ENCODE data around the gene CNN2. TPM values are rescaled to one million over a fixed set of nuclear protein-coding genes. Genes with fewer than 3 reads are reported as not detected.

The CNN2 gene
- total and polyA plus RNA-seq, 4 donors, result 10.1 to 38.4 (median 26.8) TPM

- Histone ChIP-seq H3K9ac (ENCODE audit: low read depth in 1 of 2, low read length in 2 of 2) (no peak overlapping the region), H3K4me3 (ENCODE audit: low read depth in 1 of 3, low read length in 3 of 3) (no peak overlapping the region), H3K9me3 (ENCODE audit: control insufficient read depth in 4 of 4, low read length in 3 of 4) (no peaks in the 10 kb centered on the region), H3K27ac (ENCODE audit: low read depth in 1 of 2, low read length in 2 of 2) (no peak overlapping the region), H3K4me1 (ENCODE audit: control insufficient read depth in 4 of 4, insufficient read depth in 4 of 4, low read length in 3 of 4) (peaks cover 25 to 39% (median 31%) of the 10 kb centered on the region in 4 donors), H3K27me3 (ENCODE audit: control insufficient read depth in 4 of 4, insufficient read depth in 4 of 4, low read length in 3 of 4) (no peaks in the 10 kb centered on the region), H3K36me3 (ENCODE audit: control insufficient read depth in 4 of 4, insufficient read depth in 3 of 4, low read depth in 1 of 4, low read length in 3 of 4) (peaks cover 0 to 3% (median 0%) of the 10 kb centered on the region in 4 donors)
- WGBS, result 52% methylated on average over 26 of the region's 26 CpGs
- peak in 1 of 2 donors; percentile 21 for TF ChIP-seq RXRA (IDR thresholded peaks at IDR 0.05)
- no peak for TF ChIP-seq REST (IDR thresholded peaks at IDR 0.05)
- no peak for DNase-seq (ENCODE audit: low spot score)
Measured at GRCh38 chr19:995051-995827, 31.2 kb upstream of the CNN2 start.

GRCh38 chr19:996051-996838 is 30.2 kb upstream of the CNN2 start:
- Histone ChIP-seq H3K4me3 (ENCODE audit: low read depth in 1 of 3, low read length in 3 of 3) (no peak overlapping the region), H3K4me1 (ENCODE audit: control insufficient read depth in 4 of 4, insufficient read depth in 4 of 4, low read length in 3 of 4) (peaks cover 27 to 44% (median 33%) of the 10 kb centered on the region in 4 donors), H3K27ac (ENCODE audit: low read depth in 1 of 2, low read length in 2 of 2) (no peak overlapping the region), H3K9me3 (ENCODE audit: control insufficient read depth in 4 of 4, low read length in 3 of 4) (no peaks in the 10 kb centered on the region), H3K9ac (ENCODE audit: low read depth in 1 of 2, low read length in 2 of 2) (no peak overlapping the region), H3K27me3 (ENCODE audit: control insufficient read depth in 4 of 4, insufficient read depth in 4 of 4, low read length in 3 of 4) (peaks cover 0 to 4% (median 3%) of the 10 kb centered on the region in 4 donors), H3K36me3 (ENCODE audit: control insufficient read depth in 4 of 4, insufficient read depth in 3 of 4, low read depth in 1 of 4, low read length in 3 of 4) (peaks cover 0 to 1% (median 0%) of the 10 kb centered on the region in 4 donors)
- no peak for DNase-seq (ENCODE audit: low spot score)
- TF ChIP-seq RXRA (IDR thresholded peaks at IDR 0.05), result peak in 1 of 2 donors; percentile 27
- TF ChIP-seq ATF3 (IDR thresholded peaks at IDR 0.05), result no peak
- TF ChIP-seq FOXA2 (IDR thresholded peaks at IDR 0.05), result no peak
- WGBS, result 8% methylated on average over 64 of the region's 64 CpGs

DNA sequence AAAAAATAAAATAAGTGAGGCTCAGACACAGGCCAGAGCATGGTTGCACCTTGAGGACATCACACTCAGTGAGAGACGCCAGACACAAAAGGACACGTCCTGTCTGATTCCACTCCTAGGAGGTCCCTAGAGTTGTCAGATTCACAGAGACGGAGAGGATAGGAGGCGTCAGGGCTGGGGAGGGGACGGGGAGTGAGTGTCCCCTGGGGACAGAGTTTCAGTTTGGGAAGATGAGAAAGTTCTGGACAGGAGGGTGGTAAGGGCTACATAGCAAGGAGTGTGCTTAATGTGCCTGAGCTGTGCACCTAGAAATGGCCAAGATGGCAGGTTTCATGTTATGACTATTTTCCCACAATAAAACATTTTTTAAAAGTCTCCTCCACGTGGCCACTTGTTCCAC is 28.3 kb upstream of the CNN2 start:
- Histone ChIP-seq H3K4me1 (ENCODE audit: control insufficient read depth in 4 of 4, insufficient read depth in 4 of 4, low read length in 3 of 4) (peaks cover 22 to 44% (median 30%) of the 10 kb centered on the region in 4 donors), H3K4me3 (ENCODE audit: low read depth in 1 of 3, low read length in 3 of 3) (no peak overlapping the region), H3K36me3 (ENCODE audit: control insufficient read depth in 4 of 4, insufficient read depth in 3 of 4, low read depth in 1 of 4, low read length in 3 of 4) (peaks cover 0 to 1% (median 0%) of the 10 kb centered on the region in 4 donors), H3K9me3 (ENCODE audit: control insufficient read depth in 4 of 4, low read length in 3 of 4) (no peaks in the 10 kb centered on the region), H3K9ac (ENCODE audit: low read depth in 1 of 2, low read length in 2 of 2) (no peak overlapping the region), H3K27ac (ENCODE audit: low read depth in 1 of 2, low read length in 2 of 2) (no peak overlapping the region), H3K27me3 (ENCODE audit: control insufficient read depth in 4 of 4, insufficient read depth in 4 of 4, low read length in 3 of 4) (peaks cover 0 to 4% (median 3%) of the 10 kb centered on the region in 4 donors)
- 38% methylated on average over 6 of the region's 6 CpGs for WGBS
- DNase-seq (ENCODE audit: low spot score), result no peak
- TF ChIP-seq SP1 (IDR thresholded peaks at IDR 0.05) (no peak), JUND (IDR thresholded peaks at IDR 0.05) (no peak), HNF4G (IDR thresholded peaks at IDR 0.05) (no peak), RXRA (IDR thresholded peaks at IDR 0.05) (no peak), ATF3 (IDR thresholded peaks at IDR 0.05) (no peak), FOXA1 (IDR thresholded peaks at IDR 0.05) (no peak), GABPA (IDR thresholded peaks at IDR 0.05 in 1 of 2, conservative IDR thresholded peaks at IDR 0.05 in 1 of 2) (no peak), HNF4A (conservative IDR thresholded peaks at IDR 0.05) (no peak), FOXA2 (IDR thresholded peaks at IDR 0.05) (no peak), EGR1 (IDR thresholded peaks at IDR 0.05; ENCODE audit: low read depth in 2 of 2) (no peak), NR2F2 (IDR thresholded peaks at IDR 0.05) (no peak), REST (IDR thresholded peaks at IDR 0.05) (no peak), TAF1 (conservative IDR thresholded peaks at IDR 0.05) (no peak)
- TF ChIP-seq, protein P1, sequence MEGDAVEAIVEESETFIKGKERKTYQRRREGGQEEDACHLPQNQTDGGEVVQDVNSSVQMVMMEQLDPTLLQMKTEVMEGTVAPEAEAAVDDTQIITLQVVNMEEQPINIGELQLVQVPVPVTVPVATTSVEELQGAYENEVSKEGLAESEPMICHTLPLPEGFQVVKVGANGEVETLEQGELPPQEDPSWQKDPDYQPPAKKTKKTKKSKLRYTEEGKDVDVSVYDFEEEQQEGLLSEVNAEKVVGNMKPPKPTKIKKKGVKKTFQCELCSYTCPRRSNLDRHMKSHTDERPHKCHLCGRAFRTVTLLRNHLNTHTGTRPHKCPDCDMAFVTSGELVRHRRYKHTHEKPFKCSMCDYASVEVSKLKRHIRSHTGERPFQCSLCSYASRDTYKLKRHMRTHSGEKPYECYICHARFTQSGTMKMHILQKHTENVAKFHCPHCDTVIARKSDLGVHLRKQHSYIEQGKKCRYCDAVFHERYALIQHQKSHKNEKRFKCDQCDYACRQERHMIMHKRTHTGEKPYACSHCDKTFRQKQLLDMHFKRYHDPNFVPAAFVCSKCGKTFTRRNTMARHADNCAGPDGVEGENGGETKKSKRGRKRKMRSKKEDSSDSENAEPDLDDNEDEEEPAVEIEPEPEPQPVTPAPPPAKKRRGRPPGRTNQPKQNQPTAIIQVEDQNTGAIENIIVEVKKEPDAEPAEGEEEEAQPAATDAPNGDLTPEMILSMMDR (IDR thresholded peaks at IDR 0.05; ENCODE audit: low read depth, low read length, missing input control), result no peak

All from liver (tissue), 9 donors.